CD4-positive, CD25-positive, alpha-beta regulatory T cell (primary cell): ENCODE measurements around the gene G0S2. TPM values are rescaled to one million over a fixed set of nuclear protein-coding genes. Genes with fewer than 3 reads are reported as not detected.

Experiments used
- ATAC-seq, 2 donors: fragments of 150-1000 bp; cut with Tn5 transposase; one replicate each; pipeline ENCODE4 v1.10.0; 2021; ENCODE audit warnings: low read depth in 2 of 2, moderate number of reproducible peaks in 2 of 2, moderate library complexity in 1 of 2
- DNase-seq, 3 donors: peaks; one replicate each; pipeline versions ENCODE4 v3.0.0 to v3.0.0-alpha.2; 2012 to 2022; ENCODE audit warnings: mixed read lengths in 1 of 3
- H3K27ac ChIP-seq: one replicate; pipeline ENCODE4 v1.7.0; 2013; ENCODE audit warnings: mild to moderate bottlenecking, low read length; ENCODE audit not compliant: insufficient read depth, poor library complexity, severe bottlenecking
- H3K27me3 ChIP-seq: one replicate; pipeline ENCODE4 v1.7.0; 2013; ENCODE audit warnings: low read length; ENCODE audit not compliant: control insufficient read depth, insufficient read depth
- H3K36me3 ChIP-seq: one replicate; pipeline ENCODE4 v1.7.0; 2013; ENCODE audit warnings: mild to moderate bottlenecking, low read length, moderate library complexity; ENCODE audit not compliant: control insufficient read depth, insufficient read depth
- H3K4me1 ChIP-seq: 2 replicates; pipeline ENCODE4 v1.7.0; 2013; ENCODE audit warnings: mild to moderate bottlenecking, low read length; ENCODE audit not compliant: insufficient read depth, control insufficient read depth, poor library complexity, severe bottlenecking
- H3K4me3 ChIP-seq: one replicate; pipeline ENCODE4 v1.7.0; 2013; ENCODE audit warnings: low read depth, mild to moderate bottlenecking, low read length, moderate library complexity
- H3K9me3 ChIP-seq, 2 experiments: 1 replicate in 1 of 2; 2 replicates in 1 of 2; pipeline ENCODE4 v1.7.0; 2013; ENCODE audit warnings: low read length in 2 of 2, mild to moderate bottlenecking in 1 of 2, moderate library complexity in 1 of 2; ENCODE audit not compliant: control insufficient read depth in 2 of 2
- H3K27ac Mint-ChIP-seq, 3 donors: one replicate each; pipeline ENCODE4 v1.8.0; 2020 to 2022; ENCODE audit warnings: mild to moderate bottlenecking in 3 of 3, mixed read lengths in 3 of 3, moderate library complexity in 2 of 3
- H3K27me3 Mint-ChIP-seq: one replicate; pipeline ENCODE4 v1.8.0; 2022; ENCODE audit warnings: mild to moderate bottlenecking, mixed read lengths
- H3K36me3 Mint-ChIP-seq: one replicate; pipeline ENCODE4 v1.8.0; 2020; ENCODE audit warnings: mixed read lengths
- H3K4me1 Mint-ChIP-seq, 4 donors: one replicate each; pipeline ENCODE4 v1.8.0; 2020 to 2022; ENCODE audit warnings: mixed read lengths in 4 of 4, mild to moderate bottlenecking in 1 of 4
- H3K4me3 Mint-ChIP-seq, 4 donors: one replicate each; pipeline ENCODE4 v1.8.0; 2020 to 2022; ENCODE audit warnings: mild to moderate bottlenecking in 4 of 4, mixed read lengths in 4 of 4, moderate library complexity in 3 of 4
- H3K9me3 Mint-ChIP-seq, 7 donors: one replicate each; pipeline ENCODE4 v1.8.0; 2020 to 2022; ENCODE audit warnings: mixed read lengths in 7 of 7, mild to moderate bottlenecking in 3 of 7, moderate library complexity in 2 of 7
- polyA plus RNA-seq, 4 donors: library from polyadenylated mRNA; unstranded; fragments of 300-500 nt; fragmentation: Illumina TruSeq; gene quantifications; one replicate each; pipeline ENCODE4 v1.2.3, GENCODE V29; 2021
- total RNA-seq: library from RNA; stranded (reverse); gene quantifications from one replicate; pipeline ENCODE4 v1.2.3, GENCODE V29; 2022

G0S2 gene
- total and polyA plus RNA-seq, 5 donors from 2014 or later = 0.48 TPM; not detected in 4

- no peak overlapping the region for H3K27ac Mint-ChIP-seq
- peaks cover 0 to 3% (median 0%) of the 10 kb centered on the region in 7 donors for H3K9me3 Mint-ChIP-seq
- no peaks in the 10 kb centered on the region for H3K36me3 Mint-ChIP-seq
- Histone ChIP-seq H3K36me3 (no peaks in the 10 kb centered on the region), H3K4me1 (no peaks in the 10 kb centered on the region), H3K4me3 (no peak overlapping the region), H3K27ac (no peak overlapping the region), H3K9me3 (no peaks in the 10 kb centered on the region), H3K27me3 (no peaks in the 10 kb centered on the region)
- H3K4me1 Mint-ChIP-seq = peaks cover 7 to 20% (median 12%) of the 10 kb centered on the region in 4 donors
- no peaks in the 10 kb centered on the region for H3K27me3 Mint-ChIP-seq
- DNase-seq = no peak
- no peak overlapping the region for H3K4me3 Mint-ChIP-seq
- ATAC-seq = no peak
Measured at GRCh38 chr1:209715314-209715713, 40.1 kb downstream of the G0S2 start.

DNA sequence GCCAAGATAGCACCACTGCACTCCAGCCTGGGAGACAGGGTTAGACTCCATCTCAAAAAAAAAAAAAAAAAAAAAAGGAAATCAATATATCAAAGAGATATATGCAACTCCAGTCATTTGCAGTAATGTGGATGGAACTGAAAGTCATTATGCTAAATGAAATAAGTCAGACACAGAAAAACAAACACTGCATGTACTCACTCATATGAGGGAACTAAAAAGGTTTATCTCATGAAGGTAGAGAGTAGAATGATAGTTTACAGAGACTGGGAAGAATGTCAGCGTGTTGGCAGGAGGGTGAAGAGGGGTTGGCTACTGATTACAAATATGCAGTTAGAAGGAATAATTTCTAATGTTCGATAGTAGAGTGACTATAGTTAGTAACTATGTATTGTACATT is 42.6 kb downstream of the G0S2 start:
- no peaks in the 10 kb centered on the region for H3K36me3 Mint-ChIP-seq
- H3K4me1 ChIP-seq = no peaks in the 10 kb centered on the region
- ATAC-seq (no peak), DNase-seq (no peak)
- H3K27ac Mint-ChIP-seq = no peak overlapping the region
- H3K9me3 Mint-ChIP-seq = peaks cover 0 to 4% (median 0%) of the 10 kb centered on the region in 7 donors
- no peak overlapping the region for H3K4me3 ChIP-seq
- no peaks in the 10 kb centered on the region for H3K27me3 Mint-ChIP-seq
- H3K9me3 ChIP-seq = no peaks in the 10 kb centered on the region
- no peaks in the 10 kb centered on the region for H3K27me3 ChIP-seq
- peaks cover 7 to 19% (median 10%) of the 10 kb centered on the region in 4 donors for H3K4me1 Mint-ChIP-seq
- no peak overlapping the region for H3K4me3 Mint-ChIP-seq
- no peaks in the 10 kb centered on the region for H3K36me3 ChIP-seq
- no peak overlapping the region for H3K27ac ChIP-seq

GRCh38 chr1:209720326-209720725 is 45.1 kb downstream of the G0S2 start:
- Mint-ChIP-seq H3K36me3 (no peaks in the 10 kb centered on the region), H3K27ac (no peak overlapping the region), H3K4me3 (no peak overlapping the region), H3K27me3 (no peaks in the 10 kb centered on the region), H3K9me3 (peaks cover 0 to 4% (median 0%) of the 10 kb centered on the region in 7 donors), H3K4me1 (peaks cover 8 to 26% (median 11%) of the 10 kb centered on the region in 4 donors)
- ATAC-seq = no peak
- no peaks in the 10 kb centered on the region for H3K9me3 ChIP-seq
- no peak overlapping the region for H3K27ac ChIP-seq
- H3K4me3 ChIP-seq = no peak overlapping the region
- no peaks in the 10 kb centered on the region for H3K27me3 ChIP-seq
- no peaks in the 10 kb centered on the region for H3K36me3 ChIP-seq
- H3K4me1 ChIP-seq = no peaks in the 10 kb centered on the region
- DNase-seq = no peak

GRCh38 chr1:209720826-209721225 is 45.6 kb downstream of the G0S2 start:
- H3K27ac Mint-ChIP-seq = no peak overlapping the region
- no peak for ATAC-seq
- DNase-seq = no peak

GRCh38 chr1:209721323-209721722 is 46.1 kb downstream of the G0S2 start:
- Histone ChIP-seq H3K27me3 (no peaks in the 10 kb centered on the region), H3K9me3 (no peaks in the 10 kb centered on the region), H3K4me1 (no peaks in the 10 kb centered on the region), H3K4me3 (no peak overlapping the region), H3K36me3 (no peaks in the 10 kb centered on the region), H3K27ac (no peak overlapping the region)
- peaks cover 1 to 18% (median 3%) of the 10 kb centered on the region in 4 donors for H3K4me1 Mint-ChIP-seq
- no peak overlapping the region for H3K27ac Mint-ChIP-seq
- ATAC-seq (no peak), DNase-seq (no peak)
- no peak overlapping the region for H3K4me3 Mint-ChIP-seq
- H3K36me3 Mint-ChIP-seq = no peaks in the 10 kb centered on the region
- peaks cover 0 to 4% (median 0%) of the 10 kb centered on the region in 7 donors for H3K9me3 Mint-ChIP-seq
- H3K27me3 Mint-ChIP-seq = no peaks in the 10 kb centered on the region

More at GRCh38 chr1:209720826-209721225, 45.6 kb downstream of the G0S2 start:
- Mint-ChIP-seq H3K9me3 (peaks cover 0 to 4% (median 0%) of the 10 kb centered on the region in 7 donors), H3K4me1 (peaks cover 6 to 23% (median 8%) of the 10 kb centered on the region in 4 donors), H3K4me3 (no peak overlapping the region), H3K27me3 (no peaks in the 10 kb centered on the region), H3K36me3 (no peaks in the 10 kb centered on the region)
- H3K27me3 ChIP-seq = no peaks in the 10 kb centered on the region
- no peaks in the 10 kb centered on the region for H3K4me1 ChIP-seq
- no peak overlapping the region for H3K27ac ChIP-seq
- no peak overlapping the region for H3K4me3 ChIP-seq
- H3K36me3 ChIP-seq = no peaks in the 10 kb centered on the region
- H3K9me3 ChIP-seq = no peaks in the 10 kb centered on the region

DNA sequence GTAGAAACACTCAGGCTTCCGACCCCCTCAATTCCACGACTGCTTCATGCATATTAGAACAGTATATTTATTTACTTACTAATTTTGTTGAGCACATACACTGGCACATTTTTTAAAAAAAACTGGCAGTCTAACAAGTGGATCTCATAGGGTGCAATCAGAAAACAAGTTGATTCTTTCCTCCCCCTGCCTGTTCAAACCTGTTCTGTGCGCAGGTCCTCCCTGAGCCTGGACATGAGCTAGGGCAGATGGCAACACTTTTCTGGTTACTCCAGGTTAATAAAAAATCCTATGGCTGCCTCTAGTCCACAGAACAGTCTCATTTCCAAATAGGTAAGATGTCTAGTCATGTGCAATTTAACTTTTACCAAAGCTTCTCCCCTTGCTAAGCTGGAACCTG is 48.1 kb downstream of the G0S2 start:
- Mint-ChIP-seq H3K36me3 (peaks cover 3% of the 10 kb centered on the region), H3K4me3 (no peak overlapping the region), H3K4me1 (peaks cover 4 to 20% (median 5%) of the 10 kb centered on the region in 4 donors), H3K9me3 (peaks cover 0 to 4% (median 0%) of the 10 kb centered on the region in 7 donors), H3K27ac (peak overlapping the region in 1 of 3 donors; percentile 84), H3K27me3 (no peaks in the 10 kb centered on the region)
- Histone ChIP-seq H3K27ac (no peak overlapping the region), H3K9me3 (no peaks in the 10 kb centered on the region), H3K4me1 (no peaks in the 10 kb centered on the region), H3K36me3 (no peaks in the 10 kb centered on the region), H3K27me3 (no peaks in the 10 kb centered on the region), H3K4me3 (no peak overlapping the region)
- ATAC-seq (no peak), DNase-seq (no peak)

DNA sequence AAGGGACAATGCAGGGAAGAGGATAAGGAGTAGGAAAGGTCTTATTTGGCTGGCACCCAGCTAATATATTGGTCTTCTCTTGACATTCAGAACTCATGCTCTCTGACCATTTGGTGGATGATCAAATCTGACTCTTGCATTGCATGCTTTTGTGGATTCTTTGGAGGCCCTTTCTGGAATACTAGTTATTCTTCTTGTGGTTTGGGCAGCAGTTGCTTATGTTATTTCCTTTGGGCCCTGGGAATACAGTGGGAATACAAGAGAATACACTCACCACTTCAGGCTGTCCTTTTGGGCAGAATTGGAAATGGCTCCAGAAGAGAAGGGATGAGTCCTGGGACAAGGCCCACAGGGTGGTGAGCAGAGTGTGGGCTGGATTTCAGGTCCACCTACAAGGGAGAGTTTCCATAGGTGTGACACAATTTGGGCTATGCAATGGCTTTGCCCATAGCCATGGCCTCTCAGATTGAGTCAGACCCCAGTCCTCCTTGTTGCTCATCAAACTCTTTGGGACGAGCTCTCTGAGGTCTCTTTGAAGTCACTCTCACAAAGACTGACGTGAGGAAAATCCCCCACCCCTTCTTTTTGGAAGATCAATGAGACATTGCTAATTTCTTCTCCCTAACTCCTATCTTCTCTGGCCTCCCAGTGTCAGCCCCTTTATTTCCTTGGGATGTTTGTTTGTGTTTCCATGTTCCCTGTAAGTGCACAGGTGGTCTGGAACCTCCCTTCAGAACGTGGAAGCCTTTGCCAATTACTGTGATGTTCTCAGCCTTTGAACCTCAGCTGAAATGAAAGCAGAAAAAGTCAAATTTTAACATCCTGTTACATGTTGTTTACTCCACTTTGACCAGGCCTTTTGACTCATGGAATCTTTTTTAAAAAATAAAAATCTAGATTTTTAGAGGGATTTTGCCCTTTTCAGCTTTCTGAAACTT is 48.8 kb downstream of the G0S2 start:
- peak overlapping the region; percentile 2 for H3K27ac ChIP-seq
- ATAC-seq (no peak), DNase-seq (peak in 1 of 3 donors; percentile 44)
- Mint-ChIP-seq H3K27ac (peak overlapping the region; percentile 79 to 93 (median 84)), H3K9me3 (peaks cover 0 to 4% (median 0%) of the 10 kb centered on the region in 7 donors), H3K4me3 (peak overlapping the region in 2 of 4 donors; percentile 40 to 55), H3K36me3 (peaks cover 3% of the 10 kb centered on the region), H3K27me3 (no peaks in the 10 kb centered on the region), H3K4me1 (peaks cover 4 to 20% (median 5%) of the 10 kb centered on the region in 4 donors)
- no peaks in the 10 kb centered on the region for H3K27me3 ChIP-seq
- H3K36me3 ChIP-seq = no peaks in the 10 kb centered on the region
- no peaks in the 10 kb centered on the region for H3K9me3 ChIP-seq
- no peaks in the 10 kb centered on the region for H3K4me1 ChIP-seq
- H3K4me3 ChIP-seq = no peak overlapping the region
